ENCODE measurements around the gene CCR6.
"Not testable (repeated sequence)": the region's sequence is repeated elsewhere in the genome, so short reads cannot be mapped to it uniquely, and the experiment has no call there.

Gene CCR6

GRCh38 chr6:167182913-167183314 lies 60.0 kb downstream of the CCR6 start:
- not testable (repeated sequence) for H3K4me1 Mint-ChIP-seq; H3K36me3 Mint-ChIP-seq (ENCODE audit: low read depth); H3K27ac Mint-ChIP-seq; H3K27me3 Mint-ChIP-seq (ENCODE audit: low read depth); H3K4me3 Mint-ChIP-seq; H3K9me3 Mint-ChIP-seq
- peak in 2 of 3 experiments; percentile 25 to 35 for TF ChIP-seq CTCF (IDR thresholded peaks at IDR 0.05; ENCODE audit: unreplicated experiment in 3 of 3)

- not testable (repeated sequence) for H3K4me1 Mint-ChIP-seq; H3K27ac Mint-ChIP-seq; H3K4me3 Mint-ChIP-seq; H3K27me3 Mint-ChIP-seq (ENCODE audit: low read depth); H3K9me3 Mint-ChIP-seq; H3K36me3 Mint-ChIP-seq (ENCODE audit: low read depth)
Observed at GRCh38 chr6:167185101-167185500, 62.2 kb downstream of the CCR6 start.

- H3K9me3 Mint-ChIP-seq, result peaks cover 10% of the 10 kb centered on the region
- H3K4me1 Mint-ChIP-seq; H3K4me3 Mint-ChIP-seq; H3K27ac Mint-ChIP-seq; H3K36me3 Mint-ChIP-seq (ENCODE audit: low read depth); H3K27me3 Mint-ChIP-seq (ENCODE audit: low read depth): not testable (repeated sequence)
Observed at GRCh38 chr6:167187275-167187674, 64.4 kb downstream of the CCR6 start.
